ENCODE data around the gene RASSF4. TPM values are rescaled to one million over a fixed set of nuclear protein-coding genes. Genes with fewer than 3 reads are reported as not detected.
A peak's percentile ranks its signal among the peaks of the same experiment; 100 is the strongest.

Gene RASSF4
- total and polyA plus RNA-seq, 9 of the 15 experiments (the other 6 are each of a cell fraction or from before 2014, with no cell fraction given) = 0.01 to 0.62 (median 0.11) TPM; not detected in 3

DNA sequence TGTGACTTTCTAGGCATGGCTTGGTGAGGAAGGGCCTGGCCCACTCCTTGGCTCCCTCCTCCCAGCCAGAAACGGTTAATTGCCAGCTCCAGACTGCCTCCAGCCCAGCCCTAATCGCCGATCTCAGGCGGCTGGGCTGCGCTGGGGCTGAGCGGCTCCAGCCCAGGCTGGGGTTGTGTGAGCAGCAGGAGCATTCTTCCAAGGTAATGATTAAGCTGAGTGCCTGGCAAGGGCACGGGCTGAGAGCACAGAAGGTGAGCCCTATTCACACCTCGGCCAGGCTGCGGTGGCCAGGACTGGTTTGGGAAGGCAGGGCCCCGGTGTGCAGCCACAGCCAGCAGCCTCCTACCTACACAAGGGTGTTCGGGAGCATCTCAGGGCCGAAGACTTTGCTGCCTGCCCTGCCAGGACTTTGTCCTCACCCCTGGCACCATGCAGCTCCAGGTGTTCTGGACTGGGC, 48.5 kb upstream of the RASSF4 start, which contains the start of gene TMEM72:
Gene TMEM72, plus strand, starts transcription at position 257 of the 460 bp plus-strand sequence. Its CDS starts 176 bp downstream, at position 433.
- FAIRE-seq = peak; percentile 49
- no peaks in the 10 kb centered on the region for H3K79me2 ChIP-seq (ENCODE audit: control insufficient read depth, insufficient read depth, low read length)
- POLR2A ChIA-PET = no interaction called here
- H3K36me3 ChIP-seq (ENCODE audit: control insufficient read depth, insufficient read depth, low read length) = no peaks in the 10 kb centered on the region
- CTCF ChIA-PET (ENCODE audit: low intra/inter-chr PET ratio) = no interaction called here
- peak; percentile 78 for ATAC-seq
- WGBS (ENCODE audit: insufficient coverage, low coverage, missing lambda C conversion rate) = 13% methylated on average over 12 of the region's 12 CpGs
- BruUV-seq (replicated peaks) = no TSS peak
- in situ Hi-C loops (cut with MboI) = no loop called here
- no peaks in the 10 kb centered on the region for H3K9me3 ChIP-seq (replicated peaks; ENCODE audit: control insufficient read depth, insufficient read depth, low read depth, low read length)
- no peak within 1 kb of the TSS for H3K4me2 ChIP-seq (ENCODE audit: insufficient read depth, low read length)
- H3K4me3 ChIP-seq = no peak within 1 kb of the TSS
- peaks cover 3% of the 10 kb centered on the region for H3K9me1 ChIP-seq (ENCODE audit: control insufficient read depth, insufficient read depth, low read length)
- H3K9ac ChIP-seq (ENCODE audit: insufficient read depth in 1 of 2, low read depth in 2 of 2, low read length in 2 of 2) = peak within 1 kb of the TSS in 1 of 2 experiments; percentile 38; a peak in 1 of 4 replicates
- DNase-seq (ENCODE audit: extremely low read depth in 1 of 4, low spot score in 3 of 4) = peak; percentile 37 to 65 (median 52)
- H3K27me3 ChIP-seq (ENCODE audit: control insufficient read depth in 2 of 2, insufficient read depth in 2 of 2, low read length in 2 of 2) = peaks cover 2 to 28% of the 10 kb centered on the region in 2 experiments; a peak in 4 of 5 replicates
- intact Hi-C loops (cut with micrococcal nuclease) = no loop called here
- H2AFZ ChIP-seq (ENCODE audit: low read depth, low read length) = no peak within 1 kb of the TSS; the same call in 1 of the 2 replicates
- peaks cover 32 to 35% of the 10 kb centered on the region in 2 experiments for H3K4me1 ChIP-seq (replicated peaks in 1 of 2; ENCODE audit: control insufficient read depth in 2 of 2, insufficient read depth in 2 of 2, low read length in 2 of 2)
- peaks cover 3% of the 10 kb centered on the region; the same call in 1 of the 2 replicates for H4K20me1 ChIP-seq (replicated peaks; ENCODE audit: control insufficient read depth, insufficient read depth, low read length)
- H3K27ac ChIP-seq (ENCODE audit: extremely low read depth, low read depth, low read length) = no peak within 1 kb of the TSS
- TF ChIP-seq KDM5B (IDR thresholded peaks at IDR 0.05; ENCODE audit: insufficient replicate concordance, low read depth, low read length) (no peak), GATA2 (CRISPR knock-in tag; IDR thresholded peaks at IDR 0.05) (0 out of 2 replicates have a peak, but pooled peaks have one; percentile 27), CBFA2T3 (IDR thresholded peaks at IDR 0.05) (peak; percentile 13; the same call in 1 of the 2 replicates), HDAC2 (IDR thresholded peaks at IDR 0.05) (no peak), NRF1 (conservative IDR thresholded peaks at IDR 0.05 in 1 of 2, IDR thresholded peaks at IDR 0.05 in 1 of 2) (peak in 1 of 2 experiments; percentile 48; a peak in 3 of 4 replicates)
- TF ChIP-seq, protein P1, sequence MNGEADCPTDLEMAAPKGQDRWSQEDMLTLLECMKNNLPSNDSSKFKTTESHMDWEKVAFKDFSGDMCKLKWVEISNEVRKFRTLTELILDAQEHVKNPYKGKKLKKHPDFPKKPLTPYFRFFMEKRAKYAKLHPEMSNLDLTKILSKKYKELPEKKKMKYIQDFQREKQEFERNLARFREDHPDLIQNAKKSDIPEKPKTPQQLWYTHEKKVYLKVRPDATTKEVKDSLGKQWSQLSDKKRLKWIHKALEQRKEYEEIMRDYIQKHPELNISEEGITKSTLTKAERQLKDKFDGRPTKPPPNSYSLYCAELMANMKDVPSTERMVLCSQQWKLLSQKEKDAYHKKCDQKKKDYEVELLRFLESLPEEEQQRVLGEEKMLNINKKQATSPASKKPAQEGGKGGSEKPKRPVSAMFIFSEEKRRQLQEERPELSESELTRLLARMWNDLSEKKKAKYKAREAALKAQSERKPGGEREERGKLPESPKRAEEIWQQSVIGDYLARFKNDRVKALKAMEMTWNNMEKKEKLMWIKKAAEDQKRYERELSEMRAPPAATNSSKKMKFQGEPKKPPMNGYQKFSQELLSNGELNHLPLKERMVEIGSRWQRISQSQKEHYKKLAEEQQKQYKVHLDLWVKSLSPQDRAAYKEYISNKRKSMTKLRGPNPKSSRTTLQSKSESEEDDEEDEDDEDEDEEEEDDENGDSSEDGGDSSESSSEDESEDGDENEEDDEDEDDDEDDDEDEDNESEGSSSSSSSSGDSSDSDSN (IDR thresholded peaks at IDR 0.05; ENCODE audit: borderline replicate concordance in 1 of 2, low read depth in 2 of 2, low read length in 2 of 2) = peak in 1 of 2 experiments; percentile 86; a peak in 2 of 4 replicates
- TF ChIP-seq, protein P2, sequence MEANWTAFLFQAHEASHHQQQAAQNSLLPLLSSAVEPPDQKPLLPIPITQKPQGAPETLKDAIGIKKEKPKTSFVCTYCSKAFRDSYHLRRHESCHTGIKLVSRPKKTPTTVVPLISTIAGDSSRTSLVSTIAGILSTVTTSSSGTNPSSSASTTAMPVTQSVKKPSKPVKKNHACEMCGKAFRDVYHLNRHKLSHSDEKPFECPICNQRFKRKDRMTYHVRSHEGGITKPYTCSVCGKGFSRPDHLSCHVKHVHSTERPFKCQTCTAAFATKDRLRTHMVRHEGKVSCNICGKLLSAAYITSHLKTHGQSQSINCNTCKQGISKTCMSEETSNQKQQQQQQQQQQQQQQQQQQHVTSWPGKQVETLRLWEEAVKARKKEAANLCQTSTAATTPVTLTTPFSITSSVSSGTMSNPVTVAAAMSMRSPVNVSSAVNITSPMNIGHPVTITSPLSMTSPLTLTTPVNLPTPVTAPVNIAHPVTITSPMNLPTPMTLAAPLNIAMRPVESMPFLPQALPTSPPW (CRISPR knock-in tag; IDR thresholded peaks at IDR 0.05) = peak; percentile 12; the same call in 1 of the 2 replicates
- TF ChIP-seq, protein P3, sequence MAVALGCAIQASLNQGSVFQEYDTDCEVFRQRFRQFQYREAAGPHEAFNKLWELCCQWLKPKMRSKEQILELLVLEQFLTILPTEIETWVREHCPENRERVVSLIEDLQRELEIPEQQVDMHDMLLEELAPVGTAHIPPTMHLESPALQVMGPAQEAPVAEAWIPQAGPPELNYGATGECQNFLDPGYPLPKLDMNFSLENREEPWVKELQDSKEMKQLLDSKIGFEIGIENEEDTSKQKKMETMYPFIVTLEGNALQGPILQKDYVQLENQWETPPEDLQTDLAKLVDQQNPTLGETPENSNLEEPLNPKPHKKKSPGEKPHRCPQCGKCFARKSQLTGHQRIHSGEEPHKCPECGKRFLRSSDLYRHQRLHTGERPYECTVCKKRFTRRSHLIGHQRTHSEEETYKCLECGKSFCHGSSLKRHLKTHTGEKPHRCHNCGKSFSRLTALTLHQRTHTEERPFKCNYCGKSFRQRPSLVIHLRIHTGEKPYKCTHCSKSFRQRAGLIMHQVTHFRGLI (CRISPR knock-in tag; IDR thresholded peaks at IDR 0.05) = peak; percentile 96; the same call in 1 of the 2 replicates
